NCI-H187 (cell line): Measurements from ENCODE around the gene TMEM170A.

ENCODE experiments used
- DNase-seq, 2 experiments: peaks; one replicate each; lab custom pipeline; 2025; lab: John Stamatoyannopoulos, UW

The TMEM170A gene

DNA sequence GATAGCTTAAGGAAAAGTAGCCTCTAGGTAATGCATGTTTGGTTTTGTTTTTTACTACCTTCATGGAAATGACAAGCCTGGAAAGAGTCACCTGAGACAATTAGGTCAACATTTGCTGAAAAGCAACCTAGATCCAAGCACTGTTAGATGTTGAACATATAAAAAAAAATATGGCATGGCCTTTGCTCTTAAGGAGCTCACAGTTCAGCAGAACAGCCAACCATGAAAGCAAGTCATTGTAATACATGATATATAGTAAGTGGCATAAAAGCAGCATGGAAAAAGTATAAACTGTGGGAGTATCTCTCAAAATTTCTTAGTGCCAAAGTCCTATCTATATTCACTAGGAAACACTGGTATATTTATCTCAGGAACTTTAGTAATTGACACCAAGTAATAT is 62.8 kb downstream of the TMEM170A start:
- no peak for DNase-seq

DNA sequence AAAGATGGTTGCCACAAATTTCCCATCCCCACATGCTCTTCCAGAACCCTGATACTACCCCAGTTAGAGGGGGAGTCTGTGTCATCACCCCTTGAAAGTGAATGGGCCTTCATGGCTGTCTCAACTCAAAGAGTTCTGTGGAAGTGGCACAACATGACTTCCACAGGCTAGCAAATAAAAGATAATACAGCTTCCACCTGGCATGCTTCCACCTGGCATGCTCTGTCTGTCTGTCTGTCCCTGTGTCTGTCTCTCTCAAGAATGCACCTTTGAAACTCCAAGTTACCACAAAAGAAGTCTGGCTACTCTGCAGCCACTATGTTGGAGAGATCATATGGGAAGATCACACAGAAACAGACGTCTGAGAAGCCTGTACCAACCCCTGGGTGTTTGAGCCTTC is 66.2 kb downstream of the TMEM170A start:
- no peak for DNase-seq

DNA sequence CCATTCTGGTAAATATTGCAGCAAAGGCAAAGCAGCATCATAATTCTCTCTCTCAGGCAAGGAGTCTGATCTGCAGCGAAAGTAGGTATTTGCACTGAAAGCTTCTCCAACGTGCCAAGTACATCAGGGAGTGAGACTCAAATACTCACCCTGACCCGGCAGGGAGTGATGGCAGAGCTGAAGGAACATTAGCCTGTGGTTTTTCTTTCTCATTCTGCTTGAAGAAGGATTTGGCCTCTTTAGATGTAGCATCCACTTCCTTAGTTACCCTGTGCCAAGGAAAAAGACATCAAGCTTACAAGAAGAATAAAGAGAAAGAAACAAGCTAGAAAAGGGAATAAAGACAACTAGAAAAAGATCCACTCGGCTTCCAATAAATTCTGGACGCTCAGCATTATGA is 69.5 kb downstream of the TMEM170A start:
- DNase-seq, result no peak
